Right lobe of liver (tissue), 4 donors: ENCODE measurements around the gene MYOM3.

ENCODE experiments used
- CTCF ChIP-seq, 4 donors: fragments of 200-600 bp in 3 of 4; fragments of 450-650 bp in 1 of 4; IDR thresholded peaks; one replicate each; pipeline versions ENCODE4 v1.5.1 to v1.8.0; 2016 to 2022; ENCODE audit warnings: antibody characterized with exemption in 4 of 4, mild to moderate bottlenecking in 2 of 4
- POLR2A ChIP-seq: fragments of 450-650 bp; IDR thresholded peaks from one replicate; pipeline ENCODE4 v1.6.1; 2017; ENCODE audit warnings: antibody characterized with exemption, mild to moderate bottlenecking
- donor health status: DM: no; HTN: no; CAD: no.
- donor health status: DM: no; HTN: no; CAD: no.
- donor health status: DM: no; HTN: yes; CAD: no.

- TF ChIP-seq CTCF (IDR thresholded peaks at IDR 0.05) (no peak), POLR2A (no peak)
Measured at GRCh38 chr1:24085007-24085406, 26.9 kb downstream of the MYOM3 start.
